GM12878 (cell line): ENCODE data around the gene ARL14EPL. TPM values are rescaled to one million over a fixed set of nuclear protein-coding genes. Genes with fewer than 3 reads are reported as not detected.
"Not testable (repeated sequence)": the region's sequence is repeated elsewhere in the genome, so short reads cannot be mapped to it uniquely, and the experiment has no call there.

Experiments
- ATAC-seq: fragments of 200-7000 bp; cut with Tn5 transposase; 3 replicates; pipeline ENCODE4 v1.9.1; 2020; ENCODE audit warnings: mild to moderate bottlenecking, moderate library complexity
- BruUV-seq: library from RNA; stranded (reverse); fragments of 400-500 nt; replicated peaks from 2 replicates; lab custom pipeline; 2021; lab: Mats Ljungman, UMichigan
- CTCF ChIA-PET: fragments of 300-600 bp; sonication (Branson Sonifier 250); formaldehyde crosslinking; extraction: SDS; loops from one replicate; lab custom pipeline; 2021; ENCODE audit warnings: inconsistent platforms; lab: Yijun Ruan, JAX
- POLR2A ChIA-PET: fragments of 350-600 bp; formaldehyde crosslinking; extraction: SDS; loops from one replicate; lab custom pipeline; 2021; ENCODE audit warnings: inconsistent platforms; lab: Charles Lee
- RAD21 ChIA-PET: fragments of 300-600 bp; sonication (Branson Sonifier 250); formaldehyde crosslinking; loops from one replicate; lab custom pipeline; 2023; ENCODE audit warnings: antibody characterized with exemption; ENCODE audit not compliant: unreplicated experiment; lab: Charles Lee
- SMC1A ChIA-PET: fragments of 300-600 bp; sonication (Branson Sonifier 250); formaldehyde crosslinking; loops from one replicate; lab custom pipeline; 2023; ENCODE audit not compliant: unreplicated experiment, uncharacterized antibody; lab: Charles Lee
- DNase-seq: peaks from one replicate; pipeline ENCODE4 v3.0.0-alpha.2; 2011; ENCODE audit warnings: low read depth, low spot score
- FAIRE-seq: peaks from 3 replicates; lab custom pipeline; 2011; peaks lifted over from hg19 to GRCh38; lab: Jason Lieb, UNC
- H2AFZ ChIP-seq: 2 replicates; pipeline ENCODE4 v1.6.0; 2011; ENCODE audit warnings: low read depth, low read length, control low read depth; ENCODE audit not compliant: control insufficient read depth
- H3K27ac ChIP-seq: 2 replicates; pipeline ENCODE4 v1.5.1; 2011; ENCODE audit warnings: control low read depth; ENCODE audit not compliant: control insufficient read depth, insufficient read depth
- H3K27me3 ChIP-seq, 2 experiments: replicated peaks in 1 of 2; 2 replicates each; pipeline versions ENCODE4 v1.6.0 to v1.6.1; 2011; ENCODE audit warnings: low read length in 1 of 2; ENCODE audit not compliant: control insufficient read depth in 2 of 2, insufficient read depth in 2 of 2
- H3K36me3 ChIP-seq, 2 experiments: 2 replicates each; pipeline ENCODE4 v1.5.1; 2011; ENCODE audit warnings: low read length in 1 of 2; ENCODE audit not compliant: control insufficient read depth in 2 of 2, insufficient read depth in 2 of 2
- H3K4me1 ChIP-seq: 2 replicates; pipeline ENCODE4 v1.6.1; 2011; ENCODE audit warnings: mild to moderate bottlenecking, low read length, moderate library complexity, mixed read lengths; ENCODE audit not compliant: control insufficient read depth, insufficient read depth
- H3K4me2 ChIP-seq: 2 replicates; pipeline ENCODE4 v1.6.0; 2011; ENCODE audit warnings: control low read depth; ENCODE audit not compliant: control insufficient read depth, insufficient read depth
- H3K4me3 ChIP-seq: fragments of 200-600 bp; sonication (generic); 2 replicates; pipeline ENCODE4 v1.5.1; 2016
- H3K79me2 ChIP-seq: 2 replicates; pipeline ENCODE4 v1.6.0; 2011; ENCODE audit warnings: low read length; ENCODE audit not compliant: control insufficient read depth, insufficient read depth
- H3K9ac ChIP-seq: 2 replicates; pipeline ENCODE4 v1.8.0; 2011; ENCODE audit warnings: low read length, control low read depth, mixed read lengths; ENCODE audit not compliant: control insufficient read depth, insufficient read depth
- H3K9me3 ChIP-seq: replicated peaks from 3 replicates; pipeline ENCODE4 v1.5.1; 2011; ENCODE audit warnings: mild to moderate bottlenecking, low read length; ENCODE audit not compliant: control insufficient read depth, insufficient read depth
- H4K20me1 ChIP-seq: 2 replicates; pipeline ENCODE4 v1.6.0; 2011; ENCODE audit not compliant: control insufficient read depth, insufficient read depth
- CBFB ChIP-seq: IDR thresholded peaks from 2 replicates; pipeline ENCODE4 v1.6.1; 2016; ENCODE audit warnings: antibody characterized with exemption, low read depth
- E2F8 ChIP-seq: fragments of 450-650 bp; IDR thresholded peaks from 2 replicates; pipeline ENCODE4 v1.6.1; 2018; ENCODE audit warnings: mild to moderate bottlenecking, low read depth, moderate library complexity; ENCODE audit not compliant: partially characterized antibody
- NR2C2 ChIP-seq: IDR thresholded peaks from 2 replicates; pipeline ENCODE4 v1.6.1; 2011; ENCODE audit warnings: borderline replicate concordance, low read depth; ENCODE audit not compliant: control insufficient read depth, insufficient read length
- POLR2AphosphoS2 ChIP-seq: IDR thresholded peaks from 2 replicates; pipeline ENCODE4 v1.6.1; 2011; ENCODE audit warnings: low read depth, mild to moderate bottlenecking, low read length, improper control_type of control experiment, moderate library complexity
- SMC3 ChIP-seq: IDR thresholded peaks from 2 replicates; pipeline ENCODE4 v1.6.1; 2011; ENCODE audit warnings: low read length, improper control_type of control experiment, borderline replicate concordance
- ZBTB33 ChIP-seq: fragments of 450-650 bp; IDR thresholded peaks from 2 replicates; pipeline ENCODE4 v1.6.1; 2017; ENCODE audit warnings: mild to moderate bottlenecking
- ZZZ3 ChIP-seq: IDR thresholded peaks from 2 replicates; pipeline ENCODE4 v1.6.1; 2011; ENCODE audit warnings: low read depth; ENCODE audit not compliant: control insufficient read depth, insufficient read length
- WGBS: methylation state at CpG from one replicate; pipeline ENCODE4 v1.1.6; 2016; ENCODE audit warnings: low lambda C conversion rate; ENCODE audit not compliant: insufficient replicate concordance, insufficient coverage; ENCODE audit errors: missing lambda C conversion rate; 5-methylcytosine and 5-hydroxymethylcytosine counted together
- in situ Hi-C: fragments of 300-500 bp; cut with MboI; formaldehyde crosslinking; loops from 9 replicates; pipeline ENCODE4 v1.14.3; 2018; ENCODE audit warnings: mixed read lengths
- intact Hi-C: fragments of 100-400 bp; cut with micrococcal nuclease; formaldehyde crosslinking; loops from one replicate; pipeline ENCODE4 v1.14.2; 2022; ENCODE audit not compliant: unreplicated experiment
- polyA plus RNA-seq, 11 experiments: library from polyadenylated mRNA; depleted of rRNA in 4 of 11; unstranded in 6 of 11; stranded (reverse) in 5 of 11; fragments of >200 nt; fragmentation: Nextera tagmentation in 4 of 11; fragmentation: Illumina TruSeq in 1 of 11; extraction: Ambion mirVana in 4 of 11; extraction: Trizol in 1 of 11; gene quantifications; 1 replicate in 1 of 11; 2 replicates in 10 of 11; pipeline versions ENCODE4 v1.2.1 to v1.2.3, GENCODE V29; 2011 to 2016; ENCODE audit warnings: inconsistent platforms in 2 of 11, missing spikeins in 2 of 11, low read depth in 1 of 11
- total RNA-seq, 4 experiments: library from RNA; depleted of rRNA in 3 of 4; stranded (reverse); fragments of >200 nt in 3 of 4; fragmentation: Illumina TruSeq in 1 of 4; extraction: Trizol in 1 of 4; gene quantifications; 2 replicates each; pipeline versions ENCODE4 v1.2.1 to v1.2.3, GENCODE V29; 2013 to 2021

The ARL14EPL gene
- total and polyA plus RNA-seq, 10 of the 15 experiments (the other 5 are each of a cell fraction or from before 2014, with no cell fraction given), result 0.08 TPM; not detected in 9

GRCh38 chr5:116086309-116086708 is 54.0 kb downstream of the ARL14EPL start:
- WGBS, result 98% methylated on average over 11 of the region's 11 CpGs

GRCh38 chr5:116088062-116088461 is 55.8 kb downstream of the ARL14EPL start:
- ChIA-PET SMC1A (no interaction called here), RAD21 (no interaction called here), CTCF (no interaction called here), POLR2A (no interaction called here)
- ATAC-seq (no peak), DNase-seq (no peak), FAIRE-seq (no peak)
- H3K4me1 ChIP-seq, result peaks cover 4% of the 10 kb centered on the region; the same call in 1 of the 2 replicates
- peaks cover 12% of the 10 kb centered on the region for H3K79me2 ChIP-seq
- BruUV-seq, result no TSS peak
- no peaks in the 10 kb centered on the region for H3K36me3 ChIP-seq
- intact Hi-C loops (no loop called here), in situ Hi-C loops (no loop called here)
- H3K9ac ChIP-seq, result no peak overlapping the region
- H3K9me3 ChIP-seq, result no peaks in the 10 kb centered on the region
- H3K27me3 ChIP-seq, result no peaks in the 10 kb centered on the region
- no peaks in the 10 kb centered on the region for H4K20me1 ChIP-seq
- no peak overlapping the region for H3K27ac ChIP-seq
- no peak for TF ChIP-seq CBFB
- TF ChIP-seq E2F8, result no peak
- no peak for TF ChIP-seq POLR2AphosphoS2
- TF ChIP-seq SMC3, result no peak
- no peak for TF ChIP-seq ZZZ3
- no peak for TF ChIP-seq NR2C2
- H3K4me2 ChIP-seq, result no peak overlapping the region
- no peak overlapping the region for H2AFZ ChIP-seq
- H3K4me3 ChIP-seq, result no peak overlapping the region

More at GRCh38 chr5:116086309-116086708, 54.0 kb downstream of the ARL14EPL start:
- DNase-seq, FAIRE-seq, H3K36me3 ChIP-seq, H3K27ac ChIP-seq, H3K27me3 ChIP-seq, H3K4me3 ChIP-seq, POLR2A ChIA-PET, ATAC-seq, in situ Hi-C loops, BruUV-seq, H3K9me3 ChIP-seq, intact Hi-C loops, H3K4me1 ChIP-seq, H3K9ac ChIP-seq, H2AFZ ChIP-seq, RAD21 ChIA-PET, H4K20me1 ChIP-seq: not testable (repeated sequence)
- H3K79me2 ChIP-seq, result peaks cover 12% of the 10 kb centered on the region
- peak; percentile 9; the same call in 1 of the 2 replicates for TF ChIP-seq ZBTB33
- CTCF ChIA-PET, result interaction anchor here (1.5 kb wide), 1 partner anchor 10 kb away, joined by 7 read pairs; no protein-coding TSS in a partner anchor
- 0 out of 2 replicates have a peak overlapping the region, but pooled peaks have one; percentile 4 for H3K4me2 ChIP-seq
- SMC1A ChIA-PET, result interaction anchor here (1.0 to 2.2 kb wide), 3 partner anchors 9 to 51 kb away, joined by 3 to 14 read pairs (median 5); no protein-coding TSS in a partner anchor
